Raji (cell line): ENCODE results near the gene TMEM164.

Experiments
- POLR2A ChIP-seq: IDR thresholded peaks from 2 replicates; pipeline ENCODE4 v1.6.1; 2011; ENCODE audit warnings: low read depth, low read length, control low read depth; ENCODE audit not compliant: insufficient read depth

Gene TMEM164

GRCh38 chrX:110046971-110047370, 44.1 kb downstream of the TMEM164 start:
- no peak for TF ChIP-seq POLR2A

GRCh38 chrX:110049096-110049495, 46.2 kb downstream of the TMEM164 start:
- TF ChIP-seq POLR2A, result no peak

GRCh38 chrX:110050386-110050785, 47.5 kb downstream of the TMEM164 start:
- TF ChIP-seq POLR2A, result no peak

GRCh38 chrX:110050901-110051300, 48.0 kb downstream of the TMEM164 start:
- no peak for TF ChIP-seq POLR2A

GRCh38 chrX:110051559-110051958, 48.6 kb downstream of the TMEM164 start:
- no peak for TF ChIP-seq POLR2A

- no peak for TF ChIP-seq POLR2A
These were observed 49.4 kb downstream of the TMEM164 start for GRCh38 chrX:110052303-110052702.

- no peak for TF ChIP-seq POLR2A
These were observed 50.5 kb downstream of the TMEM164 start for GRCh38 chrX:110053453-110053852.

- no peak for TF ChIP-seq POLR2A
These were observed 52.7 kb downstream of the TMEM164 start for GRCh38 chrX:110055616-110056015.

GRCh38 chrX:110056419-110056818, 53.5 kb downstream of the TMEM164 start:
- TF ChIP-seq POLR2A, result no peak

- TF ChIP-seq POLR2A, result no peak
These were observed 56.5 kb downstream of the TMEM164 start for GRCh38 chrX:110059410-110059809.

- no peak for TF ChIP-seq POLR2A
These were observed 57.4 kb downstream of the TMEM164 start for GRCh38 chrX:110060317-110060716.

GRCh38 chrX:110060846-110061537, 58.1 kb downstream of the TMEM164 start:
- TF ChIP-seq POLR2A, result no peak

GRCh38 chrX:110062919-110063318, 60.0 kb downstream of the TMEM164 start:
- no peak for TF ChIP-seq POLR2A

- no peak for TF ChIP-seq POLR2A
These were observed 63.7 kb downstream of the TMEM164 start for GRCh38 chrX:110066488-110067225.

- TF ChIP-seq POLR2A, result no peak
These were observed 68.1 kb downstream of the TMEM164 start for GRCh38 chrX:110070970-110071369.

- TF ChIP-seq POLR2A, result no peak
These were observed 78.4 kb downstream of the TMEM164 start for GRCh38 chrX:110081320-110081719.
